T47D (cell line): Measurements from ENCODE around the gene TRIM44.
A peak's percentile ranks its signal among the peaks of the same experiment; 100 is the strongest.

Experiments
- DNase-seq, 2 experiments: peaks; one replicate each; pipeline versions ENCODE4 v3.0.0 to v3.0.0-alpha.2; 2011 to 2012; ENCODE audit warnings: low read depth in 1 of 2, low spot score in 1 of 2
- JUND ChIP-seq: IDR thresholded peaks from 2 replicates; pipeline ENCODE4 v1.6.1; 2012; ENCODE audit warnings: low read depth
- in situ Hi-C: cut with HindIII; loops from 2 replicates; pipeline ENCODE4 v1.10.0; 2016; ENCODE audit warnings: low sequenced_read_pairs, low pct_unique_long_range_greater_than_20kb

TRIM44 gene

GRCh38 chr11:35842958-35843357 is 180.4 kb downstream of the TRIM44 start:
- no peak for TF ChIP-seq JUND
- DNase-seq = no peak
- in situ Hi-C loops = no loop called here

- no peak for TF ChIP-seq JUND
- no peak for DNase-seq
- in situ Hi-C loops = no loop called here
Observed at GRCh38 chr11:35844579-35844978, 182.0 kb downstream of the TRIM44 start.

GRCh38 chr11:35845860-35846259 is 183.3 kb downstream of the TRIM44 start:
- no peak for DNase-seq
- TF ChIP-seq JUND = no peak
- in situ Hi-C loops = no loop called here

- TF ChIP-seq JUND = no peak
- no peak for DNase-seq
- in situ Hi-C loops = no loop called here
Observed at GRCh38 chr11:35846874-35847273, 184.3 kb downstream of the TRIM44 start.

GRCh38 chr11:35847473-35847872 is 184.9 kb downstream of the TRIM44 start:
- TF ChIP-seq JUND = no peak
- in situ Hi-C loops = no loop called here
- DNase-seq = peak in 1 of 2 experiments; percentile 37

GRCh38 chr11:35848616-35849015 is 186.0 kb downstream of the TRIM44 start:
- DNase-seq = no peak
- in situ Hi-C loops = no loop called here
- no peak for TF ChIP-seq JUND

- TF ChIP-seq JUND = no peak
- no peak for DNase-seq
- in situ Hi-C loops = no loop called here
Observed at GRCh38 chr11:35850191-35850590, 187.6 kb downstream of the TRIM44 start.

GRCh38 chr11:35851342-35851741 is 188.8 kb downstream of the TRIM44 start:
- TF ChIP-seq JUND = no peak
- DNase-seq = no peak
- in situ Hi-C loops = no loop called here

- no peak for DNase-seq
- no peak for TF ChIP-seq JUND
- in situ Hi-C loops = no loop called here
Observed at GRCh38 chr11:35852056-35852455, 189.5 kb downstream of the TRIM44 start.

- no peak for TF ChIP-seq JUND
- no peak for DNase-seq
- in situ Hi-C loops = no loop called here
Observed at GRCh38 chr11:35853971-35854370, 191.4 kb downstream of the TRIM44 start.

- in situ Hi-C loops = no loop called here
- DNase-seq = no peak
- TF ChIP-seq JUND = no peak
Observed at GRCh38 chr11:35855671-35856070, 193.1 kb downstream of the TRIM44 start.

GRCh38 chr11:35856259-35856658 is 193.7 kb downstream of the TRIM44 start:
- DNase-seq = no peak
- in situ Hi-C loops = no loop called here
- no peak for TF ChIP-seq JUND

GRCh38 chr11:35856756-35857155 is 194.2 kb downstream of the TRIM44 start:
- in situ Hi-C loops = no loop called here

GRCh38 chr11:35857922-35858321 is 195.3 kb downstream of the TRIM44 start:
- DNase-seq = no peak
- in situ Hi-C loops = no loop called here
- TF ChIP-seq JUND = no peak

More at GRCh38 chr11:35856756-35857155, 194.2 kb downstream of the TRIM44 start:
- DNase-seq = no peak
- no peak for TF ChIP-seq JUND
